G401.6 (cell line): ENCODE measurements around the gene JAKMIP1.

ENCODE experiments used
- FAIRE-seq: peaks from 2 replicates; lab custom pipeline; 2012; peaks lifted over from hg19 to GRCh38; lab: Jason Lieb, UNC

The JAKMIP1 gene

GRCh38 chr4:6200011-6200921 lies at the start of gene JAKMIP1:
Gene JAKMIP1 (minus strand): TSS chr4:6200549. CDS start chr4:6112850, 87,699 bp downstream.
- no peak for FAIRE-seq

- no peak for FAIRE-seq
Measured at GRCh38 chr4:6248394-6248793, 48.0 kb upstream of the JAKMIP1 start.

- no peak for FAIRE-seq
Measured at GRCh38 chr4:6246170-6246634, 45.9 kb upstream of the JAKMIP1 start.

- FAIRE-seq: no peak
Measured at GRCh38 chr4:6245246-6246169, 45.2 kb upstream of the JAKMIP1 start.

GRCh38 chr4:6242271-6243029 lies 42.1 kb upstream of the JAKMIP1 start:
- no peak for FAIRE-seq

- FAIRE-seq: no peak
Measured at GRCh38 chr4:6241062-6241845, 40.9 kb upstream of the JAKMIP1 start.

GRCh38 chr4:6239968-6240367 lies 39.6 kb upstream of the JAKMIP1 start:
- no peak for FAIRE-seq

GRCh38 chr4:6239486-6239885 lies 39.1 kb upstream of the JAKMIP1 start:
- no peak for FAIRE-seq

- FAIRE-seq: no peak
Measured at GRCh38 chr4:6236816-6237390, 36.6 kb upstream of the JAKMIP1 start.

GRCh38 chr4:6235901-6236640 lies 35.7 kb upstream of the JAKMIP1 start:
- no peak for FAIRE-seq

- FAIRE-seq: no peak
Measured at GRCh38 chr4:6235012-6235411, 34.7 kb upstream of the JAKMIP1 start.

GRCh38 chr4:6233929-6234328 lies 33.6 kb upstream of the JAKMIP1 start:
- FAIRE-seq: no peak

GRCh38 chr4:6232836-6233785 lies 32.8 kb upstream of the JAKMIP1 start:
- no peak for FAIRE-seq

- no peak for FAIRE-seq
Measured at GRCh38 chr4:6231663-6232165, 31.4 kb upstream of the JAKMIP1 start.

GRCh38 chr4:6230827-6231662 lies 30.7 kb upstream of the JAKMIP1 start:
- no peak for FAIRE-seq

- no peak for FAIRE-seq
Measured at GRCh38 chr4:6230502-6230785, 30.1 kb upstream of the JAKMIP1 start.

GRCh38 chr4:6229671-6230501 lies 29.5 kb upstream of the JAKMIP1 start:
- FAIRE-seq: no peak
